ENCODE results near the gene ERV3-1.
"Not testable (repeated sequence)": the region's sequence is repeated elsewhere in the genome, so short reads cannot be mapped to it uniquely, and the experiment has no call there.

GRCh38 chr7:64948774-64949173 lies 57.7 kb downstream of the ERV3-1 start:
- TF ChIP-seq CTCF (IDR thresholded peaks at IDR 0.05); ZFX (IDR thresholded peaks at IDR 0.05; ENCODE audit: borderline replicate concordance): not testable (repeated sequence)

All from 22Rv1 (cell line).